Motor neuron (in vitro differentiated cells): ENCODE data around the gene LACRT. TPM values are rescaled to one million over a fixed set of nuclear protein-coding genes. Genes with fewer than 3 reads are reported as not detected.
"Not testable (repeated sequence)": the region's sequence is repeated elsewhere in the genome, so short reads cannot be mapped to it uniquely, and the experiment has no call there.

ENCODE experiments used
- ATAC-seq, 8 experiments: fragments of 200-7000 bp; cut with Tn5 transposase; replicated peaks in 6 of 8; 2 replicates each; pipeline ENCODE4 v1.8.0; 2021; ENCODE audit warnings: mild to moderate bottlenecking in 8 of 8, moderate library complexity in 8 of 8
- H3K27ac ChIP-seq, 2 donors: fragments of 250-450 bp; sonication (Bioruptor Pico); 2 replicates each; pipeline ENCODE4 v1.9.0; 2021; ENCODE audit warnings: antibody characterized with exemption in 2 of 2, mild to moderate bottlenecking in 2 of 2, moderate library complexity in 1 of 2
- H3K4me1 ChIP-seq, 2 donors: fragments of 250-450 bp; sonication (Bioruptor Pico); replicated peaks in 1 of 2; 2 replicates each; pipeline ENCODE4 v1.6.1; 2021; ENCODE audit warnings: antibody characterized with exemption in 2 of 2, mild to moderate bottlenecking in 2 of 2, moderate library complexity in 1 of 2
- H3K4me3 ChIP-seq, 5 donors: fragments of 250-450 bp; sonication (Bioruptor Pico); 2 replicates each; pipeline ENCODE4 v1.9.0; 2021; ENCODE audit warnings: antibody characterized with exemption in 5 of 5, mild to moderate bottlenecking in 5 of 5, moderate library complexity in 4 of 5
- WGBS, 10 experiments: fragments of 450-650 bp; shearing (Covaris generic); methylation state at CpG; one replicate each; pipeline ENCODE4 v1.0.0; 2022; 5-methylcytosine and 5-hydroxymethylcytosine counted together
- in situ Hi-C, 9 experiments: fragments of 400-800 bp; cut with MboI; loops; one replicate each; pipeline ENCODE4 v1.15.0; 2021; ENCODE audit warnings: low sequenced_read_pairs in 9 of 9, low pct_unique_long_range_greater_than_20kb in 2 of 9; ENCODE audit not compliant: unreplicated experiment in 9 of 9
- total RNA-seq, 8 experiments: library from RNA; unstranded; fragments of 300-600 nt; gene quantifications; 2 replicates each; pipeline versions ENCODE4 v1.2.3 to v1.2.4, GENCODE V29; 2022

Gene LACRT, protein sequence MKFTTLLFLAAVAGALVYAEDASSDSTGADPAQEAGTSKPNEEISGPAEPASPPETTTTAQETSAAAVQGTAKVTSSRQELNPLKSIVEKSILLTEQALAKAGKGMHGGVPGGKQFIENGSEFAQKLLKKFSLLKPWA
- not detected for total RNA-seq

DNA sequence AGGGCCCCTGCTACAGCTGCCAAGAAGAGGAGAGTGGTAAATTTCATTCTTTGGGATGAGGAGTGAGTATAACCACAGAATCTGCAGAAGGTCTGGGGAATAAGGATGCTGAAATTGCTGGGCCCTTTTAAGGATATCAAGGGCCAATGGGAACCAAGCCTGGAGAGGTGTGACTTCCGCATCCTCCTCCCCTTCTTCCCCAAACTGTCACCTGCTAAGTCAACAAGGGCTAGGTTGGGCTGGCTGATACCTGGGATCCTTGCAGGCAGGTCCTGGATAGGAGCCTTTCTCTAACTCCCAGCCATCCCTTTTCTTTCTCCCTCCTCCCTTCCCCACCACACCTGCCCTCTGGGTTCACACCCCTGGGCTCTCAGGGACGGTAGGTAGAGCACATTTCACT is at the start of gene LACRT:
Gene LACRT (minus strand): TSS at position 101 of the 400 bp plus-strand sequence. CDS start 54 bp downstream, at position 47.
- H3K27ac ChIP-seq, result no peak within 1 kb of the TSS
- no peak within 1 kb of the TSS for H3K4me3 ChIP-seq
- no peak for ATAC-seq
- in situ Hi-C loops, result no loop called here
- 0 to 100% (median 46%) methylated on average over 1 of the region's 2 CpGs; no CpG with 5 or more reads in 6 of the 10 experiments for WGBS, 10 experiments
- H3K4me1 ChIP-seq, result no peaks in the 10 kb centered on the region

DNA sequence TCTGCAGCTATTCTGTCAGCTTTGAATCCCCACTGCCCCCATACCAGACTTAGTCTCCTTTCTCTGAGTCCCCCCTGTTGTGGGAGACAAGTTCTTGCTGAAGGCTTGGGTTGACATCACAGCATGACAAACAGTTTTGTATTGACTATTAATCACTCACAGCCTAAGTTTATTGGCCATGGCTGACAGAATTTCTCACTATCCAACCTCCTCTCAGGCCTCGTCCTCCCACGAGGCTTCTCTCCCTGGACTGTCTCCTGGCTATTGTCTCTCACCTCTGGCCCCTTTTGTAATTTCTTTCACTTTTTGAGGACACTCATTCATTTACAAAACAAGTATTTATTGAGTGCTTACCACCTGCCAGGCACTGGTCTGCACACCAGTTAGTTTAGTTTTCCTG is 48.7 kb upstream of the LACRT start:
- 0 to 60% (median 23%) methylated on average over 2 of the region's 2 CpGs; no CpG with 5 or more reads in 2 of the 10 experiments for WGBS, 10 experiments
- Histone ChIP-seq H3K4me1 (peaks cover 0 to 11% of the 10 kb centered on the region in 2 donors), H3K27ac (no peak overlapping the region), H3K4me3 (no peak overlapping the region)
- in situ Hi-C loops, result no loop called here
- peak in 2 of 8 experiments; percentile 21 to 23 for ATAC-seq

DNA sequence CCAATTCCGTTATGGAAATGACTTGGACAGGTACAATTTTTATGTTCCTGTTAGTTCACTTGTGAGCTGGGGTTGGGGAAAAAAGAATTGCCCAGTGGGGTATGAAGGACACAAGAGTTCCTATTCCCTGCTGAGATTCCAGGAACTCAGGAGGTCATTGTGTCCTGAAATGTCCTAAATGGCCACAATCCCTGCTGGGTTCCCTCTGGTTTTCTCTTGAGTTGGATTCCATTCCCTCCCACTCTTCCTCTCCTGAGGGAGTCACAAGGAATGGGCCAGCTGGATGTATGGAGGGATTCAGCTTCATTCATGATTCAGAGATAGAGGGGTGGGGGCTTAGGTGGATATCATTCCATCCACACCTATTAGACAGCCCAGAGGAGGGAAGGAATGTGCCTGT is 48.0 kb upstream of the LACRT start:
- ATAC-seq, result no peak
- H3K4me1 ChIP-seq, result peaks cover 0 to 11% of the 10 kb centered on the region in 2 donors
- in situ Hi-C loops, result no loop called here
- 0% methylated on average over 1 of the region's 1 CpG; no CpG with 5 or more reads in 8 of the 10 experiments for WGBS, 10 experiments
- no peak overlapping the region for H3K27ac ChIP-seq
- H3K4me3 ChIP-seq, result no peak overlapping the region

DNA sequence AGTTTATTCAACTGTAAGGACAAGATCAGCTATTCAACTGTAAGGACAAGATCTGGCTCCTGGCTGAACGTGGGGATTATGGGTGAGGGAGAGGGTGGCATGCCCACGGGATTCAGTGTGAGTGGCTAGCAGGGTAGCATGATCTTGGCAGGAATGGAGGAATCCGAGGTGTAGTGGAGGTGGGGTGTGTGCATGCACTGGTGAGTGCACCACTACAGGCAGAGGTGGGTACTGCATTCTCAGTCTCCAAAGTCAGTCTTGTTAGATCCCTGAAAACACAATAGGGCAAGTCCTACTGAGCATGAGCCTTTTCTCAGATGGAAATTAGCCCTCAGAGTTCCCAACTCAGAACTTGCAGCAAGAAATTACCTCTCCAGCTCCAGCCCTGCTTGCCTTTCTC is 45.7 kb upstream of the LACRT start:
- H3K4me1 ChIP-seq, result peaks cover 0 to 11% of the 10 kb centered on the region in 2 donors
- in situ Hi-C loops, result no loop called here
- 0 to 86% (median 38%) methylated on average over 1 to 2 of the region's 3 CpGs; no CpG with 5 or more reads in 4 of the 10 experiments for WGBS, 10 experiments
- ATAC-seq, result peak in 1 of 8 experiments; percentile 54
- no peak overlapping the region for H3K4me3 ChIP-seq
- H3K27ac ChIP-seq, result no peak overlapping the region

DNA sequence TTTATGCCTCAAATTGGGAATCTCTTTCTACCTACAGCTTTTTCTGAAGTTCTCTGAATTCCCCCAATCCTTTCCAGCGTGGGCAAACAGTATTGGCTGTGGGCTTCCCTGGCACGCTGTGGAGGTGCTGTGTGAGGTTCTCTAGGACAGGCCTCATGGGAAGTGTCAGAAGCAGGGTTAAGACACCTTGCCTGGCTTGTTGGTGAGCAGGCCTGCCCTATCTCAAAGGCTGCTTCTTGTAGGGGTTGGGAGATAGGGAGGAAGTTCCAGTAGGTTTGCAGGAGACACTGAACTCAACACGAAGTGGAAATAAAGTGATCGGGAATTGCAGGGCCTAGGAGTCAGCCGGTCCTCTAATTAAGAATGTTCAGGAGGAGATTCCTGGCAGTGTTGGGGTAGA is 43.4 kb upstream of the LACRT start:
- in situ Hi-C loops, result no loop called here
- Histone ChIP-seq H3K4me1 (peaks cover 0 to under 1% of the 10 kb centered on the region in 2 donors), H3K27ac (no peak overlapping the region), H3K4me3 (no peak overlapping the region)
- WGBS, 10 experiments, result 7 to 100% (median 87%) methylated on average over 1 to 4 of the region's 5 CpGs
- no peak for ATAC-seq

DNA sequence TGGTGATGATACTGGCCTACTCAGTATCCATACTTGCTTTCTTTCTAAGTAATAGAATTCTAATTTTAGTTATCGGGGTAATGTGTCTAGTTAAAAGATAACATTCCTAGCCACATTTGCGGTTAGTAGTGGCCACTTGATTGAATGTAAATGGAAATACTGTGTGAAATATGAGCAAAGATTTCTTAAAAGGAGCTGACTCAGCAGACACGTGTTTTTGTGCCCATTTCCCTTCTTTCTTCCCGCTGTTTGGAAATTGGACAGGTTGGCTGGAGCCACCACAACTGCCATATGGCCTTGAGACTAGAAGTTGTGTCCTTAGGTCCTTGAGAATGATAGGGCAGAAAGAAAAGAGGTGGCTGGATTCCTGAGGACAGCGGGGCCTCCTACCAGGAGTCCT is 33.2 kb upstream of the LACRT start:
- in situ Hi-C loops, result no loop called here
- Histone ChIP-seq H3K4me3 (no peak overlapping the region), H3K27ac (no peak overlapping the region), H3K4me1 (no peaks in the 10 kb centered on the region)
- no peak for ATAC-seq
- 29 to 100% (median 69%) methylated on average over 3 to 5 of the region's 5 CpGs; no CpG with 5 or more reads in 4 of the 10 experiments for WGBS, 10 experiments

DNA sequence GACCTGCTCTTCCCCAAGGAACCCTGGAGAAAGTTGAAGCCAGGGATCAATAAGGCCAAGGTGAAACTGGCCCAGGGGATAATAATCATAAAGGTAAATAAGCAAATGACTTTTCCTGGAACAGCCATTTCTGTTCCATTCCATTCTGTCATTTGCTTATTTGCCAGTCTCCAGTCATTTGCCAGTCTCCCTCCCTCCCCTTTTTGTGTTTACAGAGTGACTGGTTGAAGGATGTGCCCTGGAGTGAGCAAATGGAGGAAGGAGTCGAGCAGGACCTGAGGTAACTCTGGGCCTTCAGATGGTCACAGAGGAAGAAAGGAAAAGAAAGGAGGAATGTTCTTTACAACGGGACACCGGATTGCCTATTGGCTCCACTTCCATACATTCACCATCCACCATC is 31.3 kb upstream of the LACRT start:
- Histone ChIP-seq H3K4me3 (no peak overlapping the region), H3K4me1 (no peaks in the 10 kb centered on the region), H3K27ac (no peak overlapping the region)
- in situ Hi-C loops, result no loop called here
- WGBS, 10 experiments, result 0 to 87% (median 55%) methylated on average over 1 to 3 of the region's 3 CpGs; no CpG with 5 or more reads in 2 of the 10 experiments
- ATAC-seq, result no peak

DNA sequence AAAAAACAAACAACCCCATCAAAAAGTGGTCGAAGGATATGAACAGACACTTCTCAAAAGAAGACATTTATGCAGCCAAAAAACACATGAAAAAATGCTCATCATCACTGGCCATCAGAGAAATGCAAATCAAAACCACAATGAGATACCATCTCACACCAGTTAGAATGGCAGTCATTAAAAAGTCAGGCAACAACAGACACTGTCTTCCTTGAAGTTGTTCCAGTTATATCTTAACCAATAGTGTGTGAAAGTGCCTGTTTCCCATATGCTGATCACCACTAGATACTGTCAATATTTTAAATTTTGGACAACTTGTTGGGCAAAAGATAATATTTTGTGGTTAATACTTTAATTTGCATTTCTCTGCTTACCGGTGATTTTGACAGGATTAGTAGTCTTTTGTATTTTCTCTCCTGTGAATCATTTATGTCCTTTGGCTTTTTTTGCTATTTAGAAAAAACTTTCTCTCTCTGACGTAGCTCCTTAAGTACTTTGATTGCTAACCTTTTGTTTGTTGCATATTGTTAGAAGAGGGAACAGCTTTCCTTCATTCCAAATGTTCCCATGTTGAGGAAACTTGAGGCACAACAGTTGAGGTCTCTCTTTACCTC is 30.4 kb upstream of the LACRT start:
- H3K27ac ChIP-seq, in situ Hi-C loops, H3K4me3 ChIP-seq, H3K4me1 ChIP-seq: not testable (repeated sequence)
- ATAC-seq, result peak in 1 of 8 experiments; percentile 21
- WGBS, 10 experiments, result 0 to 77% (median 67%) methylated on average over 1 to 3 of the region's 3 CpGs; no CpG with 5 or more reads in 2 of the 10 experiments

DNA sequence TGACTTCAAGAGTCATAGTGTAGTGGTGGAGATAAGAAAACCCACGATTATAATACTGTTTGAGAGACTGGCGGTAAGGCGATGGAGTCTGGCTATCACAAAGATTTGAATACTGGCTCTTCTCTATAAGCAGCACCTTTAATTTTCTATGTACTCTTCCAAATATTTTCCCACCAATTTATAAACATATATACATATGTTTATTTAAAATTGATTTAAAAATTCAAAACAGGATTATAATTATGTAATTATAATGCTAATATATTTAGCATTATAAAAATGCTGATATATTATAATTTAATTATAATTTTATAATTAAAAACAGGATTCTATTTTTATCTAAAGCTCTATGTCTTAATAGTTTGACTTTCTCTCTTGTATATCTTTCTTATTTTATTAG is 28.9 kb upstream of the LACRT start:
- Histone ChIP-seq H3K4me3 (no peak overlapping the region), H3K4me1 (no peaks in the 10 kb centered on the region), H3K27ac (no peak overlapping the region)
- in situ Hi-C loops, result no loop called here
- 56 to 100% (median 80%) methylated on average over 1 to 3 of the region's 3 CpGs; no CpG with 5 or more reads in 2 of the 10 experiments for WGBS, 10 experiments
- ATAC-seq, result no peak

DNA sequence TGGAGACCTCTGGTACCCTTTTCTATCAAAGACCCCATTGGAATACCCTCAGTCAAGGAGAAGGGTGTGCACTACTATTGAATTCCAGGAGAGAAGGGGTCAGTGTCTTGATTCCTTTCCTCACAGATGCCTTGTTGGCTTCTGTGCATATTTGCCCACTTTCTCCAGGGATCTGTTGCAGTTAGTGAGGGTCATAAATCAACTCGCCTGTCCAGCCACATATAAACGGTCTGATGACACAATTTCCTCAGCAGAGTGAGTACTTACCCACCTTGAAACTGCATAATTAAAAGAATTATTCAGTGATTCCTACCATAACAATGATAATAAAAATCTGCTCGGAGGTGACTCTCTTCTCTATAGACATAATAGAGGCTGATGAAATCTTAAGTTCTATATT is 27.3 kb upstream of the LACRT start:
- H3K4me1 ChIP-seq, result no peaks in the 10 kb centered on the region
- H3K27ac ChIP-seq, result peak overlapping the region in 1 of 2 donors; percentile 27
- H3K4me3 ChIP-seq, result no peak overlapping the region
- in situ Hi-C loops, result no loop called here
- peak in 5 of 8 experiments; percentile 75 to 95 (median 87) for ATAC-seq
- 5 to 70% (median 39%) methylated on average over 1 to 3 of the region's 3 CpGs for WGBS, 10 experiments

DNA sequence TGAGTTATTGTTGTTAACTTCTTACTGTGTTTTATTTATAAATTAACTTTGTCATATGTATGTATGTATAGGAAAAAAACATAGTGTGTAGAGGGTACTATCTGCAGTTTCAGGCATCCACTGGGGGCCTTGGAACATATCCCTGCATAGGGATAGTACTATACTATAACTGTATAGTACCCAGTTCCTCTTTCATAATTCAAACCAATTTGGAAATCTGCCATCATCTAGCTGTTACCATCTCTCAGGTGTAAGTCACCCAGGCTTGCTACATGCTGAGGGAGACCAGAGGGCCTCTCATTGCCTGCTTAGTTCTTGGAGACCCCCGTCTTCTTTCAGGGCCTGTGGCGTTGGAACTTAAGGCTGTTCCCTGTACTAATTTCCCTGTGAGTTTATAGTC is 26.4 kb upstream of the LACRT start:
- H3K27ac ChIP-seq, result no peak overlapping the region
- H3K4me1 ChIP-seq, result peaks cover 0 to 5% of the 10 kb centered on the region in 2 donors
- in situ Hi-C loops, result no loop called here
- H3K4me3 ChIP-seq, result no peak overlapping the region
- no peak for ATAC-seq
- 14 to 100% (median 83%) methylated on average over 1 of the region's 2 CpGs; no CpG with 5 or more reads in 7 of the 10 experiments for WGBS, 10 experiments

DNA sequence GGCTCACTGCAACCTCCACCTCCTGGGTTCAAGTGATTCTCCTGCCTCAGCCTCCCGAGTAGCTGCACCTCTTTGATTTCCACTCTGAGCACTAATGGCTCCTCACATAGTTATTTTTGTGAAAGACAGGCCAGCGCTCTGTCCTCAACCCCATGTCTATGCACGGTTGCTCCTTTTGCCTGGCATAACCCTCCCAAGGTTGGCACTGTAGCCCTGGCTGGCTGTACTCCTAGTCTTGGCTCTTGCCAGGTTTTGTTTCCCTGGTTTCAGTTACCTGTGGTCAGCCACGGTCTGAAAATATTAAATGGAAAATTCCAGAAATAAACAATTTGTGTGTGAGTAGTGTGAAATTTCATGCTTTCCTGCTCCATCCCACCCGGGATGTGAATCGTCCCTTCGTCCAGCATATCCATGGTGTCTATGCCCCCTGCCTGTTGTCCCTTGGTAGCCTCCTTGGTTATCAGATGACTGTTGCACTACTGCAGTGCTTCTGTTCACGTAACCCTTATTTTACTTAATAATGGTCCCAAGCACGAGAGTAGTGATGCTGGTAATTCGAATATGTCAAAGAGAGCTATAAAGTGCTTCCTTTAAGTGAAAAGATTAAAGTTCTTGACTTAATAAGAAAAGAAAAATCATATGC is 25.7 kb upstream of the LACRT start:
- Histone ChIP-seq H3K4me1 (peaks cover 0 to 5% of the 10 kb centered on the region in 2 donors), H3K27ac (no peak overlapping the region), H3K4me3 (no peak overlapping the region)
- no peak for ATAC-seq
- in situ Hi-C loops, result no loop called here
- WGBS, 10 experiments, result 6 to 92% (median 64%) methylated on average over 1 to 10 of the region's 10 CpGs
